Fibroblast of lung (primary cell): Measurements from ENCODE around the gene ACAT2. TPM values are rescaled to one million over a fixed set of nuclear protein-coding genes. Genes with fewer than 3 reads are reported as not detected.

Experiments
- DNase-seq, 2 donors: peaks; one replicate each; pipeline versions ENCODE4 v3.0.0 to v3.0.0-alpha.2; 2010; ENCODE audit warnings: low read depth in 2 of 2
- H2AFZ ChIP-seq: 2 replicates; pipeline ENCODE4 v1.5.1; 2012; ENCODE audit warnings: low read length, control low read depth, inconsistent platforms
- H3K27ac ChIP-seq: 2 replicates; pipeline ENCODE4 v1.5.1; 2011; ENCODE audit warnings: low read length, control low read depth; ENCODE audit not compliant: insufficient read depth
- H3K27me3 ChIP-seq: 2 replicates; pipeline ENCODE4 v1.5.1; 2011; ENCODE audit warnings: mild to moderate bottlenecking, low read length; ENCODE audit not compliant: control insufficient read depth, insufficient read depth
- H3K36me3 ChIP-seq: 2 replicates; pipeline ENCODE4 v1.5.1; 2011; ENCODE audit warnings: low read length; ENCODE audit not compliant: control insufficient read depth, insufficient read depth
- H3K4me1 ChIP-seq: 2 replicates; pipeline ENCODE4 v1.5.1; 2011; ENCODE audit warnings: low read length; ENCODE audit not compliant: control insufficient read depth, insufficient read depth; ENCODE audit errors: extremely low read depth
- H3K4me2 ChIP-seq: 2 replicates; pipeline ENCODE4 v1.5.1; 2011; ENCODE audit warnings: low read length, control low read depth; ENCODE audit not compliant: insufficient read depth; ENCODE audit errors: extremely low read depth
- H3K4me3 ChIP-seq, 4 experiments: fragments of 200-600 bp in 1 of 4; sonication (generic) in 1 of 4; replicated peaks in 1 of 4; 2 replicates each; pipeline ENCODE4 v1.5.1; 2011 to 2016; ENCODE audit warnings: low read length in 4 of 4, low read depth in 3 of 4, mild to moderate bottlenecking in 3 of 4, control low read depth in 2 of 4, inconsistent platforms in 1 of 4, mixed read lengths in 1 of 4; ENCODE audit not compliant: insufficient read depth in 1 of 4; ENCODE audit errors: control extremely low read depth in 1 of 4
- H3K79me2 ChIP-seq: 2 replicates; pipeline ENCODE4 v1.5.1; 2012; ENCODE audit warnings: mild to moderate bottlenecking, low read length, inconsistent platforms; ENCODE audit not compliant: control insufficient read depth, insufficient read depth
- H3K9ac ChIP-seq: 2 replicates; pipeline ENCODE4 v1.5.1; 2011; ENCODE audit warnings: mild to moderate bottlenecking, low read length, control low read depth; ENCODE audit not compliant: insufficient read depth
- H3K9me3 ChIP-seq: 2 replicates; pipeline ENCODE4 v1.5.1; 2012; ENCODE audit warnings: low read depth, low read length; ENCODE audit not compliant: control insufficient read depth, insufficient read depth
- H4K20me1 ChIP-seq: 2 replicates; pipeline ENCODE4 v1.5.1; 2011; ENCODE audit warnings: low read length; ENCODE audit not compliant: control insufficient read depth, insufficient read depth; ENCODE audit errors: extremely low read depth
- CTCF ChIP-seq, 2 donors: IDR thresholded peaks in 1 of 2; conservative IDR thresholded peaks in 1 of 2; 1 replicate in 1 of 2; 2 replicates in 1 of 2; pipeline ENCODE4 v1.5.1; 2011 to 2012; ENCODE audit warnings: low read length in 2 of 2, control low read depth in 1 of 2, inconsistent platforms in 1 of 2, low read depth in 1 of 2, mild to moderate bottlenecking in 1 of 2
- EZH2 ChIP-seq: IDR thresholded peaks from 2 replicates; pipeline ENCODE4 v1.5.1; 2012; ENCODE audit warnings: low read length, control low read depth, mild to moderate bottlenecking; ENCODE audit errors: missing control alignments
- polyA plus RNA-seq, 2 donors: library from polyadenylated mRNA; depleted of rRNA in 1 of 2; stranded (reverse) in 1 of 2; unstranded in 1 of 2; fragments of >200 nt; gene quantifications; 2 replicates each; pipeline ENCODE4 v1.2.1, GENCODE V29; 2011 to 2012; ENCODE audit warnings: missing spikeins in 1 of 2
- total RNA-seq: library from RNA; depleted of rRNA; stranded (reverse); fragments of >200 nt; gene quantifications from 2 replicates; pipeline ENCODE4 v1.2.1, GENCODE V29; 2014

Gene ACAT2
- total and polyA plus RNA-seq, 2 donors (not counting 1 experiment from before 2014, with no cell fraction given), result 108 to 121 TPM

GRCh38 chr6:159807150-159807858 lies 45.5 kb downstream of the ACAT2 start:
- Histone ChIP-seq H3K36me3 (no peaks in the 10 kb centered on the region), H4K20me1 (no peaks in the 10 kb centered on the region), H3K4me2 (no peak overlapping the region), H3K4me1 (no peaks in the 10 kb centered on the region), H3K79me2 (no peaks in the 10 kb centered on the region), H2AFZ (no peak overlapping the region), H3K27ac (no peak overlapping the region), H3K9me3 (no peaks in the 10 kb centered on the region), H3K9ac (no peak overlapping the region), H3K27me3 (no peaks in the 10 kb centered on the region), H3K4me3 (no peak overlapping the region)
- peak in 1 of 2 donors; percentile 54 for DNase-seq
- no peak for TF ChIP-seq CTCF (conservative IDR thresholded peaks at IDR 0.05 in 1 of 2, IDR thresholded peaks at IDR 0.05 in 1 of 2; ENCODE audit: low read depth in 1 of 2, low read length in 2 of 2)
- TF ChIP-seq EZH2, result no peak

DNA sequence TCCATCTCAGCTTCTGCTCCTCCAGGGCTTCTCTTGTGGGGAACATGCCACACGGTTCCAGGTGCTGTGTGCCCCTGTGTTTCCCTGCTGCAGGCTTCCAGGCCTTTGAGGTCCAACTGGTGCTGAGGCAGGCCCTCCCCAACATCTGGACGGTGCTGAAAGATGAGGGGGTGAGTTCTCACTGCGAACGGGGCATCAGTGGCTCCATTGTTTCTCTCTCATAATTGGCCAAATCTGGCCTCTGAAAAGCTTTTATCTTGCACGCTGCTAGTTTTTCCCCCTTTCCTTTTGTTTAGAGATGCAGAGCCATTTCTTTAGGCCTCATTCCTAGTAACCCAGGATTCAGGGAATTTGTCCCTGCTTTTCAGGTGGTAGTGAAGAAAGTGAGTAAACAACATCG lies 46.8 kb downstream of the ACAT2 start:
- H3K27ac ChIP-seq, result no peak overlapping the region
- TF ChIP-seq EZH2 (no peak), CTCF (conservative IDR thresholded peaks at IDR 0.05 in 1 of 2, IDR thresholded peaks at IDR 0.05 in 1 of 2; ENCODE audit: low read depth in 1 of 2, low read length in 2 of 2) (no peak)
- H3K27me3 ChIP-seq, result no peaks in the 10 kb centered on the region
- no peaks in the 10 kb centered on the region for H3K9me3 ChIP-seq
- DNase-seq, result no peak
- H3K4me2 ChIP-seq, result no peak overlapping the region
- H3K79me2 ChIP-seq, result no peaks in the 10 kb centered on the region
- no peak overlapping the region for H3K9ac ChIP-seq
- no peak overlapping the region for H2AFZ ChIP-seq
- H3K4me3 ChIP-seq, result no peak overlapping the region
- H3K36me3 ChIP-seq, result no peaks in the 10 kb centered on the region
- H4K20me1 ChIP-seq, result no peaks in the 10 kb centered on the region
- no peaks in the 10 kb centered on the region for H3K4me1 ChIP-seq

DNA sequence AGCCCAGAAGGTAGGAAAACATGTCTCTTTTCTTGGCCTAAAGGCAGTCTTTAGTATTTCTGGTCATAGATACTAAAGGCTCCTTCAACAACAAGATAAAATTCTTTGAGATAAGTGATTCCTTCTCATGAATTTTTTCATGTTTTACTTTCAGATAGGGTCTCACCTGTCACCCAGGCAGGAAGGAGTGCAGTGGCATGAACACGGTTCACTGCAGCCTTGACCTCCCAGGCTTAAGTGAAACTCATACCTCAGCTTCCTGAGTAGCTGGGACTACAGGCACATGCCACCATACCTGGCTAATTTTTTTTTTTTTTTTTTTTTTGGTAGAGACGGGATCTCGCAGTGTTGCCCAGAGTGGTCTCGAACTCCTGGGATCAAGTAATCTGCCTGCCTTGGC lies 47.3 kb downstream of the ACAT2 start:
- TF ChIP-seq EZH2 (no peak), CTCF (conservative IDR thresholded peaks at IDR 0.05 in 1 of 2, IDR thresholded peaks at IDR 0.05 in 1 of 2; ENCODE audit: low read depth in 1 of 2, low read length in 2 of 2) (no peak)
- Histone ChIP-seq H3K9ac (no peak overlapping the region), H2AFZ (no peak overlapping the region), H3K4me3 (no peak overlapping the region), H3K9me3 (no peaks in the 10 kb centered on the region), H3K27ac (no peak overlapping the region), H3K4me2 (no peak overlapping the region), H4K20me1 (no peaks in the 10 kb centered on the region), H3K36me3 (no peaks in the 10 kb centered on the region), H3K4me1 (no peaks in the 10 kb centered on the region), H3K79me2 (no peaks in the 10 kb centered on the region), H3K27me3 (no peaks in the 10 kb centered on the region)
- no peak for DNase-seq
